SW480 (cell line): ENCODE results near the gene SFXN1.

Experiments used
- DNase-seq: peaks from one replicate; pipeline ENCODE4 v3.0.0-alpha.2; 2016; ENCODE audit warnings: low spot score

SFXN1 gene

DNA sequence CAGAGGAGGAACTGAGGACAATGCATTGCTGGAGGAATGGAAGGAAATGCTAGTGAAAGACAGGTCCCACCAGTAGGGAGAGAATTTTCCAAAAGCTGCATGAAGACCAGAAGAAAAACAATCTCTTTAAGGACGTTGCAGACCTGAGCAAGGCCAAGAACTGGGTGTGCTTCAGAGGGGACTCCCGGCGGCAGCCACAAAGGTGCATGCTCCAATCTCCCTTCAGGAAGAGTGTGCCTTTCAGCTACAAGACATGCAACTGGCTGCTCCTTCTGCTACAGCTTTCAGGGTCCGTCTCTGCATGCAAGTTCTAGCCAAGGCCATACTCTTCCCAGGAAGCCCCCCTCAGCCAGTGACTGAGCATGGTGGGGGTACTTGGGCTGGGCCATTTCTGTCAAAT is 62.9 kb downstream of the SFXN1 start:
- no peak for DNase-seq

DNA sequence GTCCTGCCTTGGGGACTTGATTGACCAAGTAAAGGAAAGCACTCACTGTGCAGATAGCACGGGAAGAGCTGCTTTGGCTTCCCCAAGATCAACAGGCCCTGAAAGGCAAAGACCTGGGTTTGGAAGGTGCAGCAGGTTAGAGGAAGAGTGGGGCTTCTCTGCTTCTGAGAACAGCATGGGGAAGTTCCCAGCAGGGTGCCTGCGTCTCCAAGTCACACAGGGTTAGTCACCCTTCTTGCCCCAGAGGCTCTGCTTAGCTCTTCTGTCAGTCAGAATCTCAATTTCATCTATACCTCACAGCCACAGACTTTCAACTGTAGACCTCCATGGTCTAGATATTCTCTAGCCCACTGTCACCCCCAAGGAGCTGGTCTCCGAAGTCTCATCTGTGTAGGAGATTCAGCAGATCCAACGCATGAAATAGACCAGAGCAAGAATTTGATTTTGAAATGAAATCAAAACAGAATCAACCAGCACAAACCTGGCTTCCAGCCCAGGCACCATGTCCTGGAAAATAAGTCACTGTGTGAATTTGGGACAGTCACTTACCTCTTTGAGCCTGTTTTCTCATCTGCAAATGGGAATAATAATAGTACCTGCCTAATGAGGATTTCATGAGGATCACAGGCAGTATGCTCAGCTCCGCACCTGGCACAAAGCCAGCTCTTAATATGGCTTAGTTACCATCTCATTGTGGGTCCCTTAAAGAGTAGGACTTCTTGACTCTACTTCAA is 64.0 kb downstream of the SFXN1 start:
- no peak for DNase-seq

DNA sequence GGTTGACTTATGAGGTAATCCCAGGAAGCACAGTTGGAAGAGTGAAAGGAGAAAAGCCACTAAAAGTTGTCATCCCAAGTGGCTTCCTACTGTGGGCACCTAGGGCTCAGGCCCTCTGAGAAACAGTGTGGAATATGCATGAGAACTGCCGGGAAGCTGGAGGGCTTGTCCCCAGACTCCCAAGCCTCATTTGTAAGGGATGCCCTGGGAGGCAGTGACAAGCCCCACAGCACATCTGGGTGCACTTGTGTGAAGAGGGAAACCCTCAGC is 64.5 kb downstream of the SFXN1 start:
- DNase-seq: no peak

DNA sequence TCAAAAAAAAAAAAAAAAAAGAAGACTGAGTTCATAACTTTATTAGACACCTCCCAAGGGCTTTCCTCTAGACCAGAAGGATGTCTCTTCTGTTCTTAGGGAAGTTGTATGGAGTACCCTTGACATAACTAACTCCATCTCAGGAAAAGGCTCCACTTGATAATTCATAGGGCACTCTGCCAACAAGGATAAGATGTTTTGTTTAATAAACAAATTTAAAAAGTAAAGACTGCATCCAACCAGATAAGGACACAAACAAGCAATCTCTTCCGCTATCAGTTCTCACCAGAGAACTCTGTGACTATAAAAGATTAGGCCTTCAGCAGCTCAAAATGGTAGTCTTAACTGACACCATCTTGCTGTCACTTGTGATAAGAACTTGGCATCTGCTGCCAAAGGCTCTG is 65.8 kb downstream of the SFXN1 start:
- DNase-seq: no peak

DNA sequence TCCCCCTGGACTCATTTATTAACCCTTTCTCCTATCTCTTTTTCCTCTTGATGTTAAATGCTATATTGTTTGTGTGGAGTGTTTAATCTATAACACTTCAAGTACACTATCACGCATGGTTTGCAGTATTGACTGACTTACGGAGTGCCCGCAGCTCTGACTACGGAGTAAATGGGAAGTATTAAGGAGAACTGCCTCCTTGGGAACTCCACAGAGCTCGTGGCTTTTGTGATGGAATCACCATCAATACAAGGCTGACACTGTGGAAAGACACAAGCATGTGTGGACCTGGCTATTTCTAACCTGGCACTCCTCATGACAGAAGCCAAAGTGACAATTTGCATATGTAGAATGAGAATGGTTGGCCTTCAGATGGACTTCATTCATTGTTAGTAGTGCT is 66.2 kb downstream of the SFXN1 start:
- no peak for DNase-seq

DNA sequence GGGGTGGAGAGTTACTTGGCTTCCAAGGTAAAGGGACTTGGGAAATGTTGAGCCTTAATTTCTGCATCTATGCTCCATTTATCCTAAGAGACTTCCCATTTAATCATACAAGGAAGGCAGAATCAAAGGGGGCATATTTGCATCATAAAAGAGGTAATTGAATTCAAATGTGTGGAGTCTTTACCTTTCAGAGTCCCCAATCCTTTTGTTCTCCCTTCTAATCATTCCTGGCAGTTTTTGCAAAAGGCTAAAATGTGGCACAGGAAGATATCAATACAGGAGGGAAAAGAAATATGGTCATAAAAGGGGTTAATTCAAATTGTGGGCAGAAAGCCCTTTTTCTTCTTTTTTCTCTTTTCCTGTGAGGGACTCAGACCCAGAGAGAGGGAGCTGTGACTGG is 69.5 kb downstream of the SFXN1 start:
- no peak for DNase-seq

DNA sequence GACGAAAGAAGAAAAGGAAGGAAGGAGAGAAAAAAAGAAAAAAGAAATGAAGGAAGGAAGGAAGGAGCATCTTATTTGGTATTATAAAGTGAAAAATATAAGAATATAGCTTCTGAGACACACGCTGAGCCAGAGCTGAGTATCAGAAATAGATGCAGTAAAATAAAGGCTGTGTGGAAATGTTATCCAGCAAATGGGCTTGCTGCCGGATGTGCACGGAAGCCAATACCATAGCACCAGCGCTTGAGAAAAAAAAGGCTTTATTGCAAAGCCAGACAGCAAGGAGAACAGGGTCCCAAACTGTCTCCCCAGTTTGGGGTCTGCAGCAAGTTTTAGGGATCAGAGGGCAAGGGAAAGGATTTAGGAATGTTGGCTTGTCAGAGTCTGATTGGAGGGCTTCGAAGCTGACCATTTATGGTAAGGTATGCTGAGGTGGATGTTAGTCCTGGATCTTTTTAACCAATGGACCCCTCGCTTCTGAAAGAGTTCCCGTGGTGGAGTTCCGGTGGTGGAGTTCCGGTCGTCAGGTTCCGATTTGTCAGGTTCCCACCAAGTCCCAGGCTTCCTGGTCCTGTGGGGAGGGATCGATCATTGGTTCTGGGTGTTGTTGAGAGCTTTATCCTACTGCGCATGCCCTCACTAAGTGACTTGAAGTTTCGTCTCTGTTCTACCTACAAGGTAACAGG is 70.4 kb downstream of the SFXN1 start:
- no peak for DNase-seq

DNA sequence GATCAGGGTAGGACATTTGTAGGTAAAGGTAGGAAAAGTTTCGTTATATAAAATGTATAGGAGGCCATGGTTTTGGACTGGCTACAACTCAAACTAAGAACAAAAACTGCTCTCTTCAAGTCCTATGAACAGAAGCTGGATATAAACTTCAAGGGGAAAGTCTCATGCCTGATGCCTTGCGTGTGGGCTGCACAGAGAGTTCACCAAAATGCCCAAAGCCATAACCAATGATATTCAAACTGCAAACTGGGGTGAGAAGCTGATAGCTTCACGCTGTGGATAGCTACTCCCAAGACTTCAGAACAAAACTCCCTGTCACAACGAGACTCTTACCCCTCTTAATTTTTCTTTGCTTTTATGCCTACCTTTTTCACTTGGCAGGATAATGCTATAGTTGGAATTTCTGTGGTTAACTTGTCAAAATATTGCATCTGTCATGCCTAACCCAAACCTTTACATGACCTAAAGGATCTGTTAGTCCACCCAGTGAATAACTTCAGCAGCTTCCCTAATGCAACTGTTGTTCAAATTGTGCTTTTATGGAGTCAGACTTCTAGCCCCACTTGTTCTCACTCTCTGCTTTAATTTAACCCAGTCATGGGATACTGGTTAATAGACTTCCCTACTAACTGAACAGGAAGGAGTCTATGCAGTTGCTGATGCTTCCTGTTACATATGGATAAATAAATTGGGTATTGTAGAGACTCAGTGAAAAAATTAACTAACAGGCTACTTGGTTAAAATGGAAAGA is 71.9 kb downstream of the SFXN1 start:
- DNase-seq: no peak

DNA sequence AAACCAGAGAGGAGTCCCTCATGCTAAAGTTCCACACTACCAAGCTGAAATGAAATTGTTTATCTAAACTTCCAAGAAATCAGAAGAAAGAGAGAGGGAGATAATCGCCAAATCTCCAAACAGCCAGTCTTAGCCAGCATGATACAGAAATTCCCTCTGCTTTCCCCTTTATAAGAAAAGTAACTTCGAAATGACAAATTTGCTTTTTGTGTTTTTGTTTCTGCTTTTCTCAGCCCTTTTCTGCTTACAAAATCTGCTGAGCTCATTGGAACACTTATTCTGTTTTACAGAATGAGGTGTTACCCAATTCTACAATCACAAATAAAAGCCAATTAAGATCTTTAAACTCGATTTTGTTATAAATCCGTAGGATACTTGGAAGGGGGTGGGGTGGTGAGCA is 72.9 kb downstream of the SFXN1 start:
- DNase-seq: no peak

DNA sequence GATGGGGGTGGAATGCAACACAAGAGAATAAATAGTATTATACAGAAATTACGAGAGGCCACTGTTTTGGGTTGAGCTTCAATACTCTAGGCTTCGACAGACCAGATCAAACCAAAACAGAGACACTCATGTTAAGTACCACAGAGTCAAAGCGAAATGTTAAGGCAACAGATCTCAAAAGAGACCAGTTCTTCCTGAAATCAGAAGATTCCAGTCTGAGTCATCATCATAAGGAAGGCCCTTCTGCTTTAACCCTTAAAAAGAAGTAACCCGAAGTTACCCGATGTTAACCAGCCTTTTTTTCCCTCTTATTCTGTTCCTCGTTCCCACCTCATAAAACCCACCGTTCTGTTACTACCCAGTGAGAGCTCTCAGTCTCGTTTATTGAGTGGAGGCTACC is 75.9 kb downstream of the SFXN1 start:
- no peak for DNase-seq

DNA sequence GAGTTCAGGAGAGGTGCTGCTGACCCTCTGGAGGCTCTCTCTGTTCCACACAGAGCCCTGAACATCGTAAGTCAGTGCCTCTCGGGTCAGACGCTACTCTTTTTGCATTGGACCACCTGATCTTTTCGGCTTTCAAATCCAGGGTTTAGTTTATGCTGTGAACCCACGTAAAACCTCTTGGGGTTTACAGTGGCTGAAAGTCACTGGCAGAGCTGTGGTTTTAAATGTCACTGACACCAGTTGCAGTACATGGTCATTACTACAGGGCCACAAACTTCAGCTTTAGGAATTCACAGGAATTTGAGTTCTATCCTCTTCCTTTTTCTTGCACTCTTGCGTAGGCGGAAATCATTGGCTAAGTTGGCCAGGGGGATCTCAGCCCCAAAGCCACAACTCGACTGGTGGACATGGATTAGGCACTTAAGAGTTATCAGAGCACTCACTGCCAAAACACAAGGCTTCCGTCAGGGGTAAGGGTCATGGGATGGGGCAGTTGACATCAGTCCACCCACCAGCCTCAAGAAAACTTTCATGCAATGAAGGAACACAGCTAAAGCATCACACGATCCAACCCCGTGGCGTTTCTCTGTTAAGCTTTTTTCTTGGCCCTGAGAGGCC is 76.9 kb downstream of the SFXN1 start:
- DNase-seq: no peak

DNA sequence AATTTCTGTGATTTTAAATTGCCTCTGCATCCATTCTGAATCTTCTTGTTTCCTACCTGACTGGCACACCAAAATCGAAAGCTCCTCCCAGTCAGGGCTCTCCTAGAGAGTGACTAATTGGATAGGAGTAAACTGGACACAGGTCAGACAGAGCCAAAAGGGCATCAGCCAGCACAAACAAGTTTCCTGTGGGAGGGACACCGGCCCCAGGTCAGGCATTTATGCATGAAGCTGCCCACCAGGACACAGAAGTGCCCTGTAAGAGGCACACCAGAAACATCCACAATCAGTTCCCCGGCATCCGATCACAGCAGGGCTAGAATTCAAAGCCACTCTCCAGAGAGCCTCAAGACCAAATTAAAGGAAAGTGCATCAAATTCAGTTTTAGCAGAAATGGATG is 78.4 kb downstream of the SFXN1 start:
- no peak for DNase-seq

DNA sequence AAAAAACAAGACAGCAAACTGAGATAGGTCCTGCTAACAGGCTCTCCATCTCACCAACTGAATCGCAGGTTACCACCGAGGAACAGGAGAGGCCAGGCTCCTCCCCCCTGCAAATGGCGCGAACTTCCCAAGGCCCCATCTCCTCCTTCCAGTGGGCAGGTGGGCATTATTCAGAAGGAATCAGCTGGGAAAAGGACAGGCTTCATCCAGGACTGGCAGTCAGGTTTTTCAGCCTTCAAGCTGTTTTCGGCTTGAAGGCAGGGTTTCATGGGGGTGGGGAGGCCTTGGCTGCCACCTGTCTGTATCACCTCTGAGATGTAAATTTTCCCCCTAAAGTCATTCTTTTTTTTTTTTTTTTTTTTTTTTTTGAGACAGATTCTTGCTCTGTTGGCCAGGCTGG is 79.4 kb downstream of the SFXN1 start:
- DNase-seq: no peak

DNA sequence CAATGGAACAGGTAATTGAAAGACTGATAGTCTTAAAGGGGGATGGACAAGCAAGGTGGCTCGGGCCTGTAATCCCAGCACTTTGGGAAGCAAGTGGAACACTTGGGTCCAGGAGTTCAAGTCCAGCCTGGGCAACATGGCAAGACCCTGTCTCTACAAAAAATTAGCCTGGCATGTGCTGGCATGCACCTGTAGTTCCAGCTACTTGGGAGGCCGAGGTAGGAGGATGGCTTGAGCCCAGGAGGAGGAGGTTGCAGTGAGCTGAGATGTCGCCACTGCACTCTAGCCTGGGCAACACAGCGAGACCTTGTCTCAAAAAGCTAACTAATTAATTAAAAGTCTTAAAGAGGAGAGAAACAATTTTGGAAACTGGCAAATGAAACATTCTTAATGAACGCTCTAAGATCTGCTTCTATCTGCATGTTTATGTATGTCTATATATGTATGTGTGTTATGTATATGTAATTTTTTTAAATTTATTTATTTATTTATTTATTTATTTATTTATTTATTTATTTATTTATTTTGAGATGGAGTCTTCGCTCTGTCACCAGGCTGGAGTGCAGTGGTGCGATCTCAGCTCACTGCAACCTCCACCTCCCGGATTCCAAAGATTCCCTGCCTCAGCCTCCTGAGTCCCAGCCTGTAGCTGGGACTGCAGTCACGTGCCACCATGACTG is 80.6 kb downstream of the SFXN1 start:
- DNase-seq: no peak

DNA sequence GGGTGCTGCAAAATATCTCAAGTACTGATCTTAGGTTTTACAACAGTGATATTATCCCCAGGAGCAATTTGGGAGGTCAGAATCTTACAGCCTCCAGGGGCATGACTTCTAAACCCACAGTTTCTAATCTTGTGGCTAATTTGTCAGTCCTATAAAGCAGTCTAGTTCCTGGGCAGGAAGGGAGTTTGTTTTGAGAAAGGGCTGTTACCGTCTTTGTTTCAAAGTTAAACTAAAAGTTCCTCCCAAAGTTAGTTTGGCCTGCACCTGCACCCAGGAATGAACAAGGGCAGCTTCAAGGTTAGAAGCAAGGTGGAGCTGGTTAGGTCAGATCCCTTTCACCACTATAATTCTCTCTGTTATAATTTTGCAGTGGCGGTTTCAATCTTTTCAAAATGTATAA is 81.7 kb downstream of the SFXN1 start:
- DNase-seq: no peak

DNA sequence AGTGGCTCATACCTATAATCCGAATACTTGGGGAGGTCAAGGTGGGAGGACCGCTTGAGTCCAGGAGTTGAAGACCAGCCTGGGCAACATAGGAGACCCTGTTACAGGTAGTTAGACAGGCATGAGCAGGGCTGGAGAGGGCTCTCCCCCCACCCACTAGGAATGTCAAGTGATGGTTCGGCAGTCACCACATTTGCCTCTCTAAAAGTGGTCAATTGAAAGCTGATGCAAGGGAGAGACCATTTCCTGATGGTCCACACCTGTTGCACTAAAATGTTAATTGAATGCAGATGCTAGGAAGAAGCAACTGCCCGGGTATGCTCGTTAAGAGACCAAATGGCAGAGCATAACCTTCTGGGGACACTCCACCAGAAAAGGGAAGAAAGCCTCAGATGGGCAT is 82.7 kb downstream of the SFXN1 start:
- no peak for DNase-seq

DNA sequence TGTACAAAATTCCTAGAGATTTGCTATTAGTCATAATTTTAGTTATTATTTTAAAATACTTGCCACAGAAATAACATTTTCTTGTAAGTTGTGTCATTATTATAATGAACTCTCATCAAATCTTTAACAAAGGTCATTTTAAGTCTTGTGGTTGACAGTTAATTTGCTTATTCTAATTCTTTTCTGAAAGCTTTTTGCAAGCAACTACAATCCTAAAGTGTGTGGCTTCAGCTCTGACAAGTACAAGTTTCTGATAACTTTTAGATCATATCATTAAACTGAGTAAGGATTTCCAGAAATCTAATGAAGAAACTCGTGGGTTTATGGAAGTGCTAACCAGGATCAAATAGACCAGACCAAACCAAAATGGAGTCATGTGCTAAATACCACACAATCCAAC is 86.4 kb downstream of the SFXN1 start:
- DNase-seq: no peak

DNA sequence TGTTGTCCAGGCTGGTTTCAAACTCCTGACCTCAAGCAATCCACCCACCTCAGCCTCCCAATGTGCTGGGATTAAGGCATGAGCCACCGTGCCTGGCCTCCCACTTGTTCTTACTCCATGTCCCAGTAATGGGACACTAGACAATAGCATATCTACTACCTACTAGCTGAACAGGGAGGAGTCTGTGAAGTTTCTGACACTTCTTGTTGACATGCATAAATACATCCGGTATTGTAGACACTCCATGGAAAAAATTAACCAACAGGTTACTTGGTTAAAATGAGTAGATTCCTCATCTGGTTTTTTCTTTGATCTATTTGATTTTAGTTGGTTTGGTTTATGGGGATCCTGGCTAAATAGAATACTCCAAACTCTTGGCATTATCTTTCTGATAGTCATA is 88.3 kb downstream of the SFXN1 start:
- DNase-seq: no peak

DNA sequence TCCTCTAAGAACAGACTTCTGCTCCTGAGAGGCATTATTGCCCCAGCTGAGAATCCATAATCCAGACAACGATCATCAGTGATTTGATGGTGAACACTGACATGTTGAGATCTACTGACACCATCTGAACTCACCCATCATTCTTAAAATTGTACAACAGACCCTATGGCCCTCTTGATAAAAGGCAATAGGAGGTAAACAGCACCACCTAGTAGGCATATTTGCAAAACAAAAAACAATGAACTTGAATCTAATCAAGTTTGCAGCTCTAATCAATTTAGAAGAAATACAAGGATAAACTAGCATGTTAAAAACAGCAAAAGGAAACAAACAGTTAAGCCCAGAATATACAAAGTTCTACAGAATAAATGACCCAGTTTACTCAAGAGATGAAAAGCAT is 89.6 kb downstream of the SFXN1 start:
- peak; percentile 18 for DNase-seq

DNA sequence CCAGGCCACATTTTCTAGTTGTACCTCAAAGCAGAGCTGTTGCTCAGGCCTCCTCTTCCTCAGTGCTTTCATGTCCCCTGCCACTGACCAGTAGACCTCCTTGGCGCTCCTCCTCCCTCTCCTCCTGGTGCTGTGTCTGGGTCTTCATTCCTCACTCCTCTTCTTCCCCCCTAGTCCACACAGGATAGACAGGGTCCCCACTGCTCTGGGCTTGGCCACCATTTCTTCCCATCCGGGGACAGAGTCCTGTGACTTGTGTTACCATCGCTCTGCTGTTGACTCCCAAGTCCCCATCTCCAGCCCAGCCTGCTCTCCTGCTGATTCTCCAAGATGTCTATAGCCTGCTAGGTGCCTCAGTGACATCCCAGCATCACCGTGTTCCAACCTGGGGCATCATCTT is 91.3 kb downstream of the SFXN1 start:
- no peak for DNase-seq

DNA sequence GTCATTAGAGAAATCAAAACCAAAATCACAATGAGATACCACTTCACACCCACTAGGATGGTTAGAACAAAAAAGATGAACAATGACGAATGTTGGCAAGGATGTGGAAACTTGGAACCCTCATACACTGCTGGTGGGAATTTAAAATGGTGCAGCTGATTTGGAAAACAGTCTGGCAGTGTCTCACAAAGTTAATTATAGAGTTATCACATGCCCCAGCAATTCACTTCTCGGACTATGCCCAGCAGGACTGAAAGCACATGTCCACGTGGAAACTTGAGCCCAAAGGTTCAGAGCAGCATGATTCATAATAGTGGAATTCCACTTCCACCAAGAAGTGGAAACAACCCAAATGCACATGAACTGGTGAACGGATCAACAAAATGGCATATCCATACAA is 94.5 kb downstream of the SFXN1 start:
- peak; percentile 63 for DNase-seq

DNA sequence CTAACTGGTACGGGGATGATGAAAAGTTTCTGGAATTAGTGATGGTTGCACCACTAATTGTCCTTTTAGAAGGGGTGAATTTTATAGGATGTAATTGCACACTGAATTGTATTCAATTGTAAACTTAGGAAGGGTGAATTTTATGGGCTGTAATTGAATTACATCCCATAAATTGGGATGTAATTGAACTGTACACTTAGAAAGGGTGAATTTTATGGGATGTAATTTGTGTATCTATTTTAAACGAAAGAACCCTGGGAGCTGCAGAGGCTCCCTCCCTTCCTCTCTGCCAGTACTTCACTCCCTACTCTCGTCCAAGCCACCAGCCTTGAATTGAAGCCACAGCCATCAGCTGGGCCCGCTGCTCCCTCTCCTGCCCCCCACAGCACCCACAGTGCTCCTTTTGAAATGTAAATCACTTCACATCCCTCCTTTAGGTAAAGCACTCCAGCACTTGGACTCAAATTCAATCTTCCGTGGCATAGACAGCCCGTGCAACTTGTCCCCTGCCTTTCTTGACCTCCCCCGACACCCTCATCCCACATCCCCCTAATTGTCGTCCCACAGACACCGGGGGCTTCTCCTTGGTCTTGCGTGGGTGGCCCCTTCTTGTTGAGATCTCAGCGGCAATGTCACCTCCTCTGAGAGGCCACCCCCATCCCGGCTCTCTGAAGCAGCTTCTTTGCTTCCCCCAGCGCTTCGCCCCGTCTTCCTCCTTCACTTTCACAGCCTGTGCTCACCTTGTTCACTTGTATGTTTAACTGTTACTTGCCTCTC is 95.3 kb downstream of the SFXN1 start:
- no peak for DNase-seq
